ENCODE results near the gene TLE6. TPM values are rescaled to one million over a fixed set of nuclear protein-coding genes. Genes with fewer than 3 reads are reported as not detected.

The TLE6 gene
- total and polyA plus RNA-seq, 2 of the 13 experiments (the other 11 are each of a cell fraction or from before 2014, with no cell fraction given), result 0.24 to 5.5 TPM

DNA sequence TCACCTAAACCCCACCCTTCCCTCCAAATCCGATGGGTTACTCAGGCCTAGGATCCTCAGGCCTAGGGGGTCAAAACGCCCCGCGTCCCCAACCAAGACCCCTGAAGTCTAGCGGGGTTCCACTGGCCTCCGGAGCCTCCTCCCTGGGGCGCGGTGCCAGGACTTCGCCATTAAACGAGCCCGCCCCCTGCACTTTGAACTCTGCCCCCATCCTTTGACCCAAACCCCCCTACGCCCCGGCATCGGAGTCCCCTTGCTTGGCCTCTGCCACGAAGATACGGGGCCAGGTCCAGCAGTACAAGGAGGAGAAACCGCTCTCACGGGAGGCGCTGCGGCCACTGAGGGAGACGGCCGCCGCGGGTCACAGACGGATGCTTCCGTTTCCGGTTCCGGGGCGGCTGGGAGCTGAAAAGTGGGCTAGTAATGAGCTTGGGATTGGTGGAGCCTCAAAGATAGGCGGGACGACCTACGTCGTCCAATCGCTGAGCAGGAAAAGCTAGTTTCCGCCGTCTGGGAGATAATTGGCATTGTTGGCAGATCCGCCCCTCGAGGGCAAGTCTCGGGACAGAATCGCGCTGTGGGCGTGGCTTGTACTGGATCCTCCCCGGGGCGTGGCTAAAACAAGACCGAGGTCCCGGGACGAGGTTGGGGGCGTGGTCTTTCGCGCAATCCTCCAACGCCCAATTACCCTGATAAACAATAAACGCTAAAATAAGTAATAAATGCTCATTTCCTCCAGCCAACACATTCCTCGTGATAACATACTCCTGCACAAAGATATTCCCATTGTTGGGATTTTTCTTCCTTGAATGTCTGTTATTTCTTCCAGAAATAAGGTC lies 26.9 kb upstream of the TLE6 start (continued):
- TF ChIP-seq SAP130 (CRISPR knock-in tag; IDR thresholded peaks at IDR 0.05; ENCODE audit: low read depth) (peak; percentile 84), ZMYM3 (CRISPR knock-in tag; IDR thresholded peaks at IDR 0.05) (peak; percentile 43; the same call in 1 of the 2 replicates), ZNF101 (CRISPR knock-in tag; IDR thresholded peaks at IDR 0.05; ENCODE audit: borderline replicate concordance, low read depth) (no peak), BORCS8-MEF2B (CRISPR knock-in tag; IDR thresholded peaks at IDR 0.05) (peak; percentile 76), HHEX (CRISPR knock-in tag; IDR thresholded peaks at IDR 0.05) (no peak), ZFP82 (CRISPR knock-in tag; IDR thresholded peaks at IDR 0.05; ENCODE audit: borderline replicate concordance) (no peak), ZFP62 (CRISPR knock-in tag; IDR thresholded peaks at IDR 0.05) (no peak), ZNF20 (CRISPR knock-in tag; IDR thresholded peaks at IDR 0.05) (no peak), ARHGAP35 (CRISPR knock-in tag; IDR thresholded peaks at IDR 0.05; ENCODE audit: borderline replicate concordance) (0 out of 2 replicates have a peak, but pooled peaks have one; percentile 45), ZNF567 (CRISPR knock-in tag; IDR thresholded peaks at IDR 0.05; ENCODE audit: borderline replicate concordance) (no peak; the same call in 1 of the 2 replicates), MED8 (CRISPR knock-in tag; IDR thresholded peaks at IDR 0.05; ENCODE audit: insufficient replicate concordance) (no peak)
- TF ChIP-seq, protein P1, sequence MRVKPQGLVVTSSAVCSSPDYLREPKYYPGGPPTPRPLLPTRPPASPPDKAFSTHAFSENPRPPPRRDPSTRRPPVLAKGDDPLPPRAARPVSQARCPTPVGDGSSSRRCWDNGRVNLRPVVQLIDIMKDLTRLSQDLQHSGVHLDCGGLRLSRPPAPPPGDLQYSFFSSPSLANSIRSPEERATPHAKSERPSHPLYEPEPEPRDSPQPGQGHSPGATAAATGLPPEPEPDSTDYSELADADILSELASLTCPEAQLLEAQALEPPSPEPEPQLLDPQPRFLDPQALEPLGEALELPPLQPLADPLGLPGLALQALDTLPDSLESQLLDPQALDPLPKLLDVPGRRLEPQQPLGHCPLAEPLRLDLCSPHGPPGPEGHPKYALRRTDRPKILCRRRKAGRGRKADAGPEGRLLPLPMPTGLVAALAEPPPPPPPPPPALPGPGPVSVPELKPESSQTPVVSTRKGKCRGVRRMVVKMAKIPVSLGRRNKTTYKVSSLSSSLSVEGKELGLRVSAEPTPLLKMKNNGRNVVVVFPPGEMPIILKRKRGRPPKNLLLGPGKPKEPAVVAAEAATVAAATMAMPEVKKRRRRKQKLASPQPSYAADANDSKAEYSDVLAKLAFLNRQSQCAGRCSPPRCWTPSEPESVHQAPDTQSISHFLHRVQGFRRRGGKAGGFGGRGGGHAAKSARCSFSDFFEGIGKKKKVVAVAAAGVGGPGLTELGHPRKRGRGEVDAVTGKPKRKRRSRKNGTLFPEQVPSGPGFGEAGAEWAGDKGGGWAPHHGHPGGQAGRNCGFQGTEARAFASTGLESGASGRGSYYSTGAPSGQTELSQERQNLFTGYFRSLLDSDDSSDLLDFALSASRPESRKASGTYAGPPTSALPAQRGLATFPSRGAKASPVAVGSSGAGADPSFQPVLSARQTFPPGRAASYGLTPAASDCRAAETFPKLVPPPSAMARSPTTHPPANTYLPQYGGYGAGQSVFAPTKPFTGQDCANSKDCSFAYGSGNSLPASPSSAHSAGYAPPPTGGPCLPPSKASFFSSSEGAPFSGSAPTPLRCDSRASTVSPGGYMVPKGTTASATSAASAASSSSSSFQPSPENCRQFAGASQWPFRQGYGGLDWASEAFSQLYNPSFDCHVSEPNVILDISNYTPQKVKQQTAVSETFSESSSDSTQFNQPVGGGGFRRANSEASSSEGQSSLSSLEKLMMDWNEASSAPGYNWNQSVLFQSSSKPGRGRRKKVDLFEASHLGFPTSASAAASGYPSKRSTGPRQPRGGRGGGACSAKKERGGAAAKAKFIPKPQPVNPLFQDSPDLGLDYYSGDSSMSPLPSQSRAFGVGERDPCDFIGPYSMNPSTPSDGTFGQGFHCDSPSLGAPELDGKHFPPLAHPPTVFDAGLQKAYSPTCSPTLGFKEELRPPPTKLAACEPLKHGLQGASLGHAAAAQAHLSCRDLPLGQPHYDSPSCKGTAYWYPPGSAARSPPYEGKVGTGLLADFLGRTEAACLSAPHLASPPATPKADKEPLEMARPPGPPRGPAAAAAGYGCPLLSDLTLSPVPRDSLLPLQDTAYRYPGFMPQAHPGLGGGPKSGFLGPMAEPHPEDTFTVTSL (CRISPR knock-in tag; IDR thresholded peaks at IDR 0.05; ENCODE audit: borderline replicate concordance), result no peak
- TF ChIP-seq, protein P2, sequence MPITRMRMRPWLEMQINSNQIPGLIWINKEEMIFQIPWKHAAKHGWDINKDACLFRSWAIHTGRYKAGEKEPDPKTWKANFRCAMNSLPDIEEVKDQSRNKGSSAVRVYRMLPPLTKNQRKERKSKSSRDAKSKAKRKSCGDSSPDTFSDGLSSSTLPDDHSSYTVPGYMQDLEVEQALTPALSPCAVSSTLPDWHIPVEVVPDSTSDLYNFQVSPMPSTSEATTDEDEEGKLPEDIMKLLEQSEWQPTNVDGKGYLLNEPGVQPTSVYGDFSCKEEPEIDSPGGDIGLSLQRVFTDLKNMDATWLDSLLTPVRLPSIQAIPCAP (CRISPR knock-in tag; IDR thresholded peaks at IDR 0.05; ENCODE audit: low read depth), result 0 out of 2 replicates have a peak, but pooled peaks have one; percentile 28
- TF ChIP-seq, protein P3, sequence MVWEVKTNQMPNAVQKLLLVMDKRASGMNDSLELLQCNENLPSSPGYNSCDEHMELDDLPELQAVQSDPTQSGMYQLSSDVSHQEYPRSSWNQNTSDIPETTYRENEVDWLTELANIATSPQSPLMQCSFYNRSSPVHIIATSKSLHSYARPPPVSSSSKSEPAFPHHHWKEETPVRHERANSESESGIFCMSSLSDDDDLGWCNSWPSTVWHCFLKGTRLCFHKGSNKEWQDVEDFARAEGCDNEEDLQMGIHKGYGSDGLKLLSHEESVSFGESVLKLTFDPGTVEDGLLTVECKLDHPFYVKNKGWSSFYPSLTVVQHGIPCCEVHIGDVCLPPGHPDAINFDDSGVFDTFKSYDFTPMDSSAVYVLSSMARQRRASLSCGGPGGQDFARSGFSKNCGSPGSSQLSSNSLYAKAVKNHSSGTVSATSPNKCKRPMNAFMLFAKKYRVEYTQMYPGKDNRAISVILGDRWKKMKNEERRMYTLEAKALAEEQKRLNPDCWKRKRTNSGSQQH (CRISPR knock-in tag; IDR thresholded peaks at IDR 0.05; ENCODE audit: low read depth), result no peak
- TF ChIP-seq, protein P4, sequence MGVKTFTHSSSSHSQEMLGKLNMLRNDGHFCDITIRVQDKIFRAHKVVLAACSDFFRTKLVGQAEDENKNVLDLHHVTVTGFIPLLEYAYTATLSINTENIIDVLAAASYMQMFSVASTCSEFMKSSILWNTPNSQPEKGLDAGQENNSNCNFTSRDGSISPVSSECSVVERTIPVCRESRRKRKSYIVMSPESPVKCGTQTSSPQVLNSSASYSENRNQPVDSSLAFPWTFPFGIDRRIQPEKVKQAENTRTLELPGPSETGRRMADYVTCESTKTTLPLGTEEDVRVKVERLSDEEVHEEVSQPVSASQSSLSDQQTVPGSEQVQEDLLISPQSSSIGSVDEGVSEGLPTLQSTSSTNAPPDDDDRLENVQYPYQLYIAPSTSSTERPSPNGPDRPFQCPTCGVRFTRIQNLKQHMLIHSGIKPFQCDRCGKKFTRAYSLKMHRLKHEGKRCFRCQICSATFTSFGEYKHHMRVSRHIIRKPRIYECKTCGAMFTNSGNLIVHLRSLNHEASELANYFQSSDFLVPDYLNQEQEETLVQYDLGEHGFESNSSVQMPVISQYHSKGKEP (CRISPR knock-in tag; IDR thresholded peaks at IDR 0.05), result 0 out of 2 replicates have a peak, but pooled peaks have one; percentile 35

All from HepG2 (cell line).